Small intestine (tissue), 7 donors: Measurements from ENCODE around the gene STXBP3. TPM values are rescaled to one million over a fixed set of nuclear protein-coding genes. Genes with fewer than 3 reads are reported as not detected.
A peak's percentile ranks its signal among the peaks of the same experiment; 100 is the strongest.

ENCODE experiments used
- DNase-seq, 2 donors: peaks; one replicate each; pipeline versions ENCODE4 v3.0.0 to v3.0.0-alpha.2; 2013
- FAIRE-seq: peaks from 2 replicates; lab custom pipeline; 2012; peaks lifted over from hg19 to GRCh38; lab: Jason Lieb, UNC
- H3K27ac ChIP-seq, 3 donors: one replicate each; pipeline ENCODE4 v1.5.1; 2013; ENCODE audit warnings: low read length in 2 of 3, mild to moderate bottlenecking in 2 of 3, control low read depth in 1 of 3, inconsistent platforms in 1 of 3, low read depth in 1 of 3, moderate library complexity in 1 of 3
- H3K27me3 ChIP-seq, 3 donors: one replicate each; pipeline ENCODE4 v1.6.1; 2013; ENCODE audit warnings: low read length in 3 of 3, inconsistent platforms in 1 of 3; ENCODE audit not compliant: control insufficient read depth in 3 of 3, insufficient read depth in 3 of 3
- H3K36me3 ChIP-seq, 3 donors: one replicate each; pipeline ENCODE4 v1.6.1; 2013; ENCODE audit warnings: low read length in 3 of 3, inconsistent platforms in 1 of 3, low read depth in 1 of 3, mild to moderate bottlenecking in 1 of 3, moderate library complexity in 1 of 3; ENCODE audit not compliant: control insufficient read depth in 3 of 3, insufficient read depth in 2 of 3
- H3K4me1 ChIP-seq, 3 donors: one replicate each; pipeline ENCODE4 v1.6.1; 2013; ENCODE audit warnings: low read length in 2 of 3, inconsistent platforms in 1 of 3, low read depth in 1 of 3, mild to moderate bottlenecking in 1 of 3, moderate library complexity in 1 of 3; ENCODE audit not compliant: control insufficient read depth in 3 of 3, insufficient read depth in 2 of 3
- H3K4me3 ChIP-seq, 3 donors: one replicate each; pipeline ENCODE4 v1.5.1; 2013; ENCODE audit warnings: low read length in 3 of 3, control low read depth in 1 of 3, inconsistent platforms in 1 of 3, low read depth in 1 of 3, mild to moderate bottlenecking in 1 of 3, moderate library complexity in 1 of 3
- H3K9me3 ChIP-seq, 2 donors: one replicate each; pipeline ENCODE4 v1.6.1; 2013; ENCODE audit warnings: low read depth in 1 of 2, low read length in 1 of 2; ENCODE audit not compliant: control insufficient read depth in 2 of 2, insufficient read depth in 1 of 2
- WGBS, 3 donors: extraction: QIAGEN DNeasy Blood & Tissue Kit; methylation state at CpG; one replicate each; pipeline ENCODE4 v1.1.7; 2013; 5-methylcytosine and 5-hydroxymethylcytosine counted together
- polyA plus RNA-seq, 4 donors: library from polyadenylated mRNA; stranded (reverse) in 3 of 4; unstranded in 1 of 4; fragments of 200-250 nt in 3 of 4; fragments of 120-200 nt in 1 of 4; gene quantifications; one replicate each; pipeline versions ENCODE4 v1.2.1 to v1.2.3, GENCODE V29; 2013
- donor health status: healthy with polysubstance abuse.
- donor health status: control.
- donor health status: control.
- donor health status: Bipolar disorder and iron deficiency.
- donor health status: healthy.

STXBP3 gene
- polyA plus RNA-seq, 4 donors: 29.1 to 54.6 (median 48.3) TPM

DNA sequence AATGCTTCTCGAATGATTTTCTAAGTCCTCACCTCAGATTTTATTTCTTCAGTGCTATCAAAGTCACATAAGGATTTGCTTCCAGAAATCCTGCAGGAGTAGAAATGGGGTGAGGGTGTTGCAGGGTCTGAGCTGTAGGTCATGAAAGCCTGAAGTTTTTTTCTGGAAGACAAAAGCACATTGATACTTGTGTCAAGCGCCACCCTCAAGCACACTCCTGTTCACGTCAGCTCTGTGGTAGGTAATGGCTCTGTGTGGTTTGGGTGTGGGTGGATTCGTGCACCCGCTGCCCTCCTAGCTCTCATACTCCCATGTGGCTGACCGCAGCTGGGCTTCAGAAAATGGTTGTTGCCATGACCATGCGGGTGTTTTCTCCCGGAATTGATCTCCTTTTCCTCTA lies 70.5 kb downstream of the STXBP3 start:
- 37 to 58% (median 53%) methylated on average over 8 of the region's 8 CpGs for WGBS, 3 donors
- FAIRE-seq (no peak), DNase-seq (peak; percentile 18 to 43)
- Histone ChIP-seq H3K36me3 (no peaks in the 10 kb centered on the region), H3K9me3 (no peaks in the 10 kb centered on the region), H3K4me1 (peaks cover 0 to 6% (median 3%) of the 10 kb centered on the region in 3 donors), H3K27me3 (no peaks in the 10 kb centered on the region), H3K27ac (peak overlapping the region in 2 of 3 donors; percentile 42 to 94), H3K4me3 (no peak overlapping the region)

- DNase-seq (no peak), FAIRE-seq (no peak)
- H3K27me3 ChIP-seq: no peaks in the 10 kb centered on the region
- H3K4me3 ChIP-seq: no peak overlapping the region
- no peaks in the 10 kb centered on the region for H3K9me3 ChIP-seq
- H3K36me3 ChIP-seq: no peaks in the 10 kb centered on the region
- H3K27ac ChIP-seq: no peak overlapping the region
- peaks cover 0 to 6% (median 3%) of the 10 kb centered on the region in 3 donors for H3K4me1 ChIP-seq
Observed at GRCh38 chr1:108817811-108818210, 71.3 kb downstream of the STXBP3 start.

DNA sequence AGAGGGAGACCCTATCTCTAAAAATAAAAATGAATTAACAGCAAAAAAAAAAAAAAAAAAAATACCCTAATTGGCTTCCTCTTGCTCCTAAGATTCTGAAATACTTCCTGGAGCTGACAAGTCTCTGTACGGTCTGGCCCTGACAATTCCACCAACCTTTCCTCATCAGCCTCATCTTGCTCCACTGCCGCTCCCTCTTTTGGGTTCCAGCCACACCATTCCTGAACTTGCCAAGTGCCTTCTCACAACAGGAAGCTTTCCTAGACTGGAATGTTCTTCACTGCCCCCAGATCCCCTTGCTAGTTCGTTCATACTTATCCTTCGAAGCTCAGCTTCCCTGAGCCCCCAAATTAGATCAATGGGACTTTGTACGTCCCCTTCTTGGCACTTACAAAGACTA lies 73.4 kb downstream of the STXBP3 start:
- no peaks in the 10 kb centered on the region for H3K9me3 ChIP-seq
- H3K4me1 ChIP-seq: peaks cover 0 to 6% (median 3%) of the 10 kb centered on the region in 3 donors
- FAIRE-seq (no peak), DNase-seq (no peak)
- no peaks in the 10 kb centered on the region for H3K27me3 ChIP-seq
- H3K4me3 ChIP-seq: no peak overlapping the region
- H3K36me3 ChIP-seq: no peaks in the 10 kb centered on the region
- H3K27ac ChIP-seq: no peak overlapping the region
- WGBS, 3 donors: 64 to 80% (median 79%) methylated on average over 5 of the region's 5 CpGs

DNA sequence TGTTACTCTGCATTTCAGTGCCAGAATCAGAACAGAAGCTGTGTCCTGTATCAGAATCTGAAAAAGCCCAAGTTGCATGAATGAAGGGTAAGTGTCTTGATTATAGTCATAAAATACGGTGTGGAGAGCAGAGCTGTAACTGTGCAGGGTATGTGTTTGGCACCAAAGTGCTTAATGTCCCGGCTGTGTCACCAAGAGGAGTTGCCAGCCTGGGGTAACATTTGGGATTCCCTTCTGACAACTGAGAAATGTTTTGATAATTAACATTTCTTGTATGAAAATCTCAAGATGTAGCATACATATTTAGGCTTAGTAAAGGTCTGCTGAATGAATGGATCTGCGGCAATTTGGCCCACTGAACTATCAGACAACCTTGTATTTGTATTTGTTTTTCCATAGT lies 77.2 kb downstream of the STXBP3 start:
- H3K9me3 ChIP-seq: no peaks in the 10 kb centered on the region
- no peaks in the 10 kb centered on the region for H3K4me1 ChIP-seq
- WGBS, 3 donors: 47 to 89% (median 56%) methylated on average over 3 of the region's 3 CpGs
- H3K36me3 ChIP-seq: no peaks in the 10 kb centered on the region
- no peak for FAIRE-seq
- no peak for DNase-seq
- H3K27ac ChIP-seq: no peak overlapping the region
- no peaks in the 10 kb centered on the region for H3K27me3 ChIP-seq
- no peak overlapping the region for H3K4me3 ChIP-seq

DNA sequence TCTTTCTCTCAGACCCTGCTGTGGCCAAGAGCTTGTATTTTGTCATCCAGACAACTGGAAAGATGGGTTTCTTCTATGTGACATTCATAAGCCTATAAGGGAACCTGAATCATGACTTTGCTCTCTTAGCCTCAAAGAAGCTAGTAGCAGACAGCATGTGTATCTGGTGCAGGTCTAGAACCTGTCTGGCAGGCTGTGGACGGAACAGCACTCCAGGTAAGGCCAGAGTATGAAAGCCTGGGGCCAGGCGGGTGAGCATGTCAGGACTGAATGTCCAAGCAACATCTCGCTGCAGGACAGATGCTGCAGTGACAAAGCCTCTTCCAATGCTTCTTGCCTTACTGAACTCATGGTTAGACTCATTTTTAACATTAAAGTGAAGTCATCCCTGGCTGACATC lies 77.6 kb downstream of the STXBP3 start:
- no peak for DNase-seq
- no peaks in the 10 kb centered on the region for H3K4me1 ChIP-seq
- no peak for FAIRE-seq
- no peak overlapping the region for H3K27ac ChIP-seq
- H3K4me3 ChIP-seq: no peak overlapping the region
- WGBS, 3 donors: 84 to 92% (median 87%) methylated on average over 3 of the region's 3 CpGs
- H3K36me3 ChIP-seq: no peaks in the 10 kb centered on the region
- no peaks in the 10 kb centered on the region for H3K27me3 ChIP-seq
- no peaks in the 10 kb centered on the region for H3K9me3 ChIP-seq

DNA sequence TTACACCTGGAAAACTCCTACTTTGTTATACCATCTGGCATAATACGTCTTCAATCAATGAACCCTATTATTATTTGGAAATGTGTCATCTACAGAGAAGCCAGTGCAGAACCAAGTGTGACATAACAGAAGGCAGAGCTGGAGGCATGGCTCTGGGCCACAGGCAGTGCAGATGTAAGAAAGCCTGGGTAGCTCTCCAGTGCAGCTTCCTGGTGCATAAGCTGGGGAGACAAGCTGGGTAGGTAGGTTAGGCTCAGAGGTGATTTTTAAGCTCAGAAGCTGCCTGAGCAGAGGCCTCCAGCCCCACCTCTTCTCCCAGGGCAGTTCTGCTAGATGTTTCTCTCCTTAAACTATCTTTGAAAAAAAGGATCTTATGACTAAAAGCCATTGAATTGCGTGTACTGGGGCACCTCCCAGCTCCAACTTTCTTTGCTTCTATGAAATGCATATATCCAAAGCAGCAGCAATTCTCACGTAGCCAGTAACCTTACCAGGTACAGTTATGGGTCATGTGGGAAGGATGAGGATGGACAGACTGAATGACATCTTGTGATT lies 79.7 kb downstream of the STXBP3 start:
- no peak for FAIRE-seq

GRCh38 chr1:108828074-108828961 lies 81.8 kb downstream of the STXBP3 start:
- DNase-seq (peak; percentile 72 to 83), FAIRE-seq (no peak)
- Histone ChIP-seq H3K4me3 (no peak overlapping the region), H3K27ac (peak overlapping the region in 1 of 3 donors; percentile 77), H3K4me1 (peaks cover 2 to 9% (median 3%) of the 10 kb centered on the region in 3 donors), H3K36me3 (no peaks in the 10 kb centered on the region), H3K27me3 (no peaks in the 10 kb centered on the region), H3K9me3 (no peaks in the 10 kb centered on the region)
- WGBS, 3 donors: 38 to 39% (median 38%) methylated on average over 12 of the region's 12 CpGs

More for the DNA sequence above, 79.7 kb downstream of the STXBP3 start:
- DNase-seq: no peak
- H3K36me3 ChIP-seq: no peaks in the 10 kb centered on the region
- H3K27me3 ChIP-seq: no peaks in the 10 kb centered on the region
- H3K27ac ChIP-seq: no peak overlapping the region
- WGBS, 3 donors: 82 to 90% (median 88%) methylated on average over 3 of the region's 3 CpGs
- peaks cover 2 to 9% (median 3%) of the 10 kb centered on the region in 3 donors for H3K4me1 ChIP-seq
- no peak overlapping the region for H3K4me3 ChIP-seq
- no peaks in the 10 kb centered on the region for H3K9me3 ChIP-seq

DNA sequence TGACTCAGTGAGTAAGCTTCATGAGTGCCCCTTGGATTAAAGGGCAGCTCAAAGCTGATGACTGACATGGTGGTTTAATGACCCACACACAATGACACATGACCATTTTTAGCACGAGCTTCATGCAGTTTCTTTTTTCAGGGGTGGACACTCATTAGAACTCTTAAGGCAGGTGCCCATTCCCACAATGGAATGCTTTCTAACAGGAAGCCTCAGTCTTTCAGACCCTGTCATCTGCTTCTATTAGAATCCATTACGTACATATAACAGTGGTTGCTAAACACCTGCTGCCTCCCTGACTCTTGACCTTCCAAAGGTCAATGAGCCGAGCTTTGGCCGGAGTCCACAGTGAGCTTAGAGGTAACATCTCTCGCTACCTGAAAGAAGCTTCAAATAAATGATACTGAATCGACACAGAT lies 83.0 kb downstream of the STXBP3 start:
- no peak overlapping the region for H3K4me3 ChIP-seq
- WGBS, 3 donors: 21 to 59% (median 30%) methylated on average over 6 of the region's 6 CpGs
- DNase-seq (peak; percentile 41 to 74), FAIRE-seq (no peak)
- no peaks in the 10 kb centered on the region for H3K36me3 ChIP-seq
- H3K9me3 ChIP-seq: no peaks in the 10 kb centered on the region
- peak overlapping the region in 1 of 3 donors; percentile 37 for H3K27ac ChIP-seq
- H3K27me3 ChIP-seq: no peaks in the 10 kb centered on the region
- H3K4me1 ChIP-seq: peaks cover 2 to 9% (median 3%) of the 10 kb centered on the region in 3 donors
